HG03460 (cell line): Measurements from ENCODE around the gene OXER1.

Experiments
- ATAC-seq: cut with Tn5 transposase; IDR thresholded peaks from one replicate; pipeline ENCODE4 v1.9.1; 2021; ENCODE audit not compliant: unreplicated experiment

The OXER1 gene

DNA sequence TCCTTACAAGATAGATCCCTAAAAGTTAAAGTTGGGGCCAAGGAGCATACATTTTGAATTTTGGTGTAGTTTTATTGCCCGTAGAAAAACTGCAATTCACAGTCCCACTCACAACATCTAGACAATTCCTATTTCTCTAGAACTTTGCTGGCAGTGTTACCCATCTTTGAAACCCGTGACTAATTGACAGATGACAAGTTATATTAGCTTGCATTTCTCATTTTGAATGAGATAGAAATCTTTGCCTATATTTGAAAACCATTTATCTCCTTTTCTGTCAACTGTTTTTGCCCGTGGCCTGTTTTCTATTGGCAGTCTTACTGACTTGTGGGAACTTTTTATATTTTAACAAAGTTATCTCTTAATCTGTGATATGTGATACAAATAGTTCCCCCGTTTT lies 50.0 kb downstream of the OXER1 start:
- ATAC-seq: no peak

DNA sequence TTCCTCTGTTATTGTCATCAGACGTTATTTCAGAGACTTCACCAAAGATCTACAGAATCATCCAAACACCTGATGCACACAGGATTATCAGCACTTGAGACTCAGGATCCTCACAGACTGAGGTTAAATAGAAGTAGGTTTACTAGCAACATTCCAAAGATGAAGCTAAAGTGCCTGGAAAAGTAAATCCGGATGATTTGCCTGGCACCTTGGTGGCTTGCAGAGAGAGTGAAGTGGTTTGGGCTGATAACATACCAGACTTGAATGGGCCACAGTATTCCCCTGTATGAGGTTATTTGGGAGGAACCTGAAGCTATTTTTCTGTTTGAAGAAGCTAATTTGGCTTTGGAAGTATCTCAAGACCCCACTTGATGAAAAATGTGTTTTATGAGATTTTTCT lies 51.0 kb downstream of the OXER1 start:
- ATAC-seq: no peak
